Endothelial cell (in vitro differentiated cells): ENCODE results near the gene UGGT2. TPM values are rescaled to one million over a fixed set of nuclear protein-coding genes. Genes with fewer than 3 reads are reported as not detected.

Source experiments
- DNase-seq: peaks from one replicate; pipeline ENCODE4 v3.0.0; 2021; ENCODE audit warnings: low spot score
- H3K27ac Mint-ChIP-seq: one replicate; pipeline ENCODE4 v1.8.0; 2021; ENCODE audit warnings: mixed read lengths, inconsistent platforms; ENCODE audit not compliant: unreplicated experiment
- H3K27me3 Mint-ChIP-seq: one replicate; pipeline ENCODE4 v1.8.0; 2021; ENCODE audit warnings: mild to moderate bottlenecking, moderate library complexity, mixed read lengths, inconsistent platforms; ENCODE audit not compliant: unreplicated experiment
- H3K36me3 Mint-ChIP-seq: one replicate; pipeline ENCODE4 v1.8.0; 2021; ENCODE audit warnings: mild to moderate bottlenecking, low read depth, mixed read lengths, inconsistent platforms; ENCODE audit not compliant: unreplicated experiment
- H3K4me1 Mint-ChIP-seq: one replicate; pipeline ENCODE4 v1.8.0; 2021; ENCODE audit warnings: mild to moderate bottlenecking, mixed read lengths, inconsistent platforms; ENCODE audit not compliant: unreplicated experiment
- H3K4me3 Mint-ChIP-seq: one replicate; pipeline ENCODE4 v1.8.0; 2021; ENCODE audit warnings: mild to moderate bottlenecking, mixed read lengths, inconsistent platforms; ENCODE audit not compliant: unreplicated experiment
- H3K9me3 Mint-ChIP-seq: one replicate; pipeline ENCODE4 v1.8.0; 2021; ENCODE audit warnings: mixed read lengths, inconsistent platforms; ENCODE audit not compliant: unreplicated experiment
- total RNA-seq: library from RNA; stranded (reverse); fragmentation: NEBNext Ultra II Directional; extraction: Animal tissue kit (Norgen Biotek cat#: 25700); gene quantifications from one replicate; pipeline ENCODE4 v1.2.1, GENCODE V29; 2021; ENCODE audit not compliant: unreplicated experiment
- TF ChIP-seq, protein P1 (sequence below): fragments of 200-600 bp; sonication (generic); IDR thresholded peaks from one replicate; pipeline ENCODE4 v1.5.0; 2021; ENCODE audit warnings: antibody characterized with exemption; ENCODE audit not compliant: unreplicated experiment

The UGGT2 gene
- total RNA-seq, 1 donor from 2014 or later, result 23.7 TPM

DNA sequence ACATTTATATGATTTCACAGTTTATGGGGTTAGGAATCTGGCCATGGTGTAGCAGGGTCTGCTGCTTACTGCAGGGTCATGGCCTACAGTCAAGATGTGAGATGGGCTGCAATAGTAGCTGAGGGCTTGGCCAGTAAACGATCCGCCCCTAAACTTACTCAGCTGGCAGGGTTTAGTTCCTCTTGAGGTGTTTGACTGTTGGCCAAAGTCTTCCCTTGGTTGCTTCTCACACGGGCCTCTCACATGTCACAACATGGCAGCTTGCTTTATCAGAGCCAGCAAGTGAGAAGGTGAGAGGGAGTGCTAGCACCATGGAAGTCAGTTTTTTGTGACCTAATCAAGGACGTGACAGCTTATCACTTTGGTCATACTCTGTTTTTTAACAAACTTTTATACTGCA, 299.1 kb downstream of the UGGT2 start:
- DNase-seq, result no peak
- peaks cover 12% of the 10 kb centered on the region for H3K4me1 Mint-ChIP-seq
- peaks cover 10% of the 10 kb centered on the region for H3K36me3 Mint-ChIP-seq
- no peak overlapping the region for H3K27ac Mint-ChIP-seq
- H3K4me3 Mint-ChIP-seq, result no peak overlapping the region
- H3K27me3 Mint-ChIP-seq, result peaks cover 3% of the 10 kb centered on the region
- no peaks in the 10 kb centered on the region for H3K9me3 Mint-ChIP-seq
- TF ChIP-seq, protein P1, sequence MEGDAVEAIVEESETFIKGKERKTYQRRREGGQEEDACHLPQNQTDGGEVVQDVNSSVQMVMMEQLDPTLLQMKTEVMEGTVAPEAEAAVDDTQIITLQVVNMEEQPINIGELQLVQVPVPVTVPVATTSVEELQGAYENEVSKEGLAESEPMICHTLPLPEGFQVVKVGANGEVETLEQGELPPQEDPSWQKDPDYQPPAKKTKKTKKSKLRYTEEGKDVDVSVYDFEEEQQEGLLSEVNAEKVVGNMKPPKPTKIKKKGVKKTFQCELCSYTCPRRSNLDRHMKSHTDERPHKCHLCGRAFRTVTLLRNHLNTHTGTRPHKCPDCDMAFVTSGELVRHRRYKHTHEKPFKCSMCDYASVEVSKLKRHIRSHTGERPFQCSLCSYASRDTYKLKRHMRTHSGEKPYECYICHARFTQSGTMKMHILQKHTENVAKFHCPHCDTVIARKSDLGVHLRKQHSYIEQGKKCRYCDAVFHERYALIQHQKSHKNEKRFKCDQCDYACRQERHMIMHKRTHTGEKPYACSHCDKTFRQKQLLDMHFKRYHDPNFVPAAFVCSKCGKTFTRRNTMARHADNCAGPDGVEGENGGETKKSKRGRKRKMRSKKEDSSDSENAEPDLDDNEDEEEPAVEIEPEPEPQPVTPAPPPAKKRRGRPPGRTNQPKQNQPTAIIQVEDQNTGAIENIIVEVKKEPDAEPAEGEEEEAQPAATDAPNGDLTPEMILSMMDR, result no peak

DNA sequence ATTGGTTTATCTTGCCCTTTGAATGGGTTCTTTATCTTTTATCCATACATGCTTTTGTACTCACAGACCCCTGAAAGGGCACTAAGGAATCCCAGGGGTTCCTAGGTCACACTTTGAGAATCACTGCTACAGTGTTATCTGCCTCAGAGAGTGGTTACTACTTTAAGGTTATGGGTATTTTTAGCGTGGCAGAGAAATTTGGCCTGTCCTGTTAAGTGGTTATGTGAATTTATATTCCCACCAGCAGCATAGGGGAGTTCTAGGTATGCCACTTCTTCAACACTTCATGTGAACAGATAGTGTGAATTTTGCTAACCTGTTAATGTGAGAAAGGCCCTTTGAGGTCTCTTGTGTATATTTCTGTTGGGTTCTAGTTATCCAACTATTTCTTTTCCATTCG, 300.5 kb downstream of the UGGT2 start:
- Mint-ChIP-seq H3K4me1 (peaks cover 12% of the 10 kb centered on the region), H3K9me3 (no peaks in the 10 kb centered on the region), H3K27me3 (peaks cover 3% of the 10 kb centered on the region), H3K36me3 (peaks cover 7% of the 10 kb centered on the region), H3K4me3 (no peak overlapping the region), H3K27ac (no peak overlapping the region)
- TF ChIP-seq, protein P1, result no peak
- no peak for DNase-seq

Other genes starting within 250 kb of the UGGT2 start
- gene HS6ST3, start 36.7 kb upstream of the UGGT2 start, total RNA-seq, result 1.9 TPM